ENCODE measurements around the gene TSC22D3.
"Not testable (repeated sequence)": the region's sequence is repeated elsewhere in the genome, so short reads cannot be mapped to it uniquely, and the experiment has no call there.

Gene TSC22D3

GRCh38 chrX:107712231-107713202, 63.1 kb downstream of the TSC22D3 start:
- DNase-seq (ENCODE audit: low read depth), result no peak

- no peak for DNase-seq (ENCODE audit: low read depth)
These were observed 63.9 kb downstream of the TSC22D3 start for GRCh38 chrX:107711521-107712181.

GRCh38 chrX:107710617-107711391, 64.8 kb downstream of the TSC22D3 start:
- DNase-seq (ENCODE audit: low read depth), result no peak

- no peak for DNase-seq (ENCODE audit: low read depth)
These were observed 66.3 kb downstream of the TSC22D3 start for GRCh38 chrX:107709266-107709806.

- no peak for DNase-seq (ENCODE audit: low read depth)
These were observed 66.8 kb downstream of the TSC22D3 start for GRCh38 chrX:107708762-107709161.

- no peak for DNase-seq (ENCODE audit: low read depth)
These were observed 67.7 kb downstream of the TSC22D3 start for GRCh38 chrX:107707866-107708265.

- no peak for DNase-seq (ENCODE audit: low read depth)
These were observed 69.3 kb downstream of the TSC22D3 start for GRCh38 chrX:107706309-107706708.

- DNase-seq (ENCODE audit: low read depth), result no peak
These were observed 71.0 kb downstream of the TSC22D3 start for GRCh38 chrX:107704587-107704986.

- DNase-seq (ENCODE audit: low read depth), result no peak
These were observed 71.4 kb downstream of the TSC22D3 start for GRCh38 chrX:107704181-107704580.

- no peak for DNase-seq (ENCODE audit: low read depth)
These were observed 74.0 kb downstream of the TSC22D3 start for GRCh38 chrX:107701493-107702121.

GRCh38 chrX:107700790-107701189, 74.8 kb downstream of the TSC22D3 start:
- no peak for DNase-seq (ENCODE audit: low read depth)

- DNase-seq (ENCODE audit: low read depth), result no peak
These were observed 75.2 kb downstream of the TSC22D3 start for GRCh38 chrX:107700317-107700774.

- no peak for DNase-seq (ENCODE audit: low read depth)
These were observed 76.0 kb downstream of the TSC22D3 start for GRCh38 chrX:107699616-107700015.

- no peak for DNase-seq (ENCODE audit: low read depth)
These were observed 84.6 kb downstream of the TSC22D3 start for GRCh38 chrX:107691024-107691448.

- no peak for DNase-seq (ENCODE audit: low read depth)
These were observed 88.1 kb downstream of the TSC22D3 start for GRCh38 chrX:107687445-107687844.

- no peak for DNase-seq (ENCODE audit: low read depth)
These were observed 88.8 kb downstream of the TSC22D3 start for GRCh38 chrX:107686792-107687191.

GRCh38 chrX:107686026-107686425, 89.6 kb downstream of the TSC22D3 start:
- DNase-seq (ENCODE audit: low read depth), result no peak

GRCh38 chrX:107685586-107685985, 90.0 kb downstream of the TSC22D3 start:
- not testable (repeated sequence) for DNase-seq (ENCODE audit: low read depth)

- peak; percentile 80 for DNase-seq (ENCODE audit: low read depth)
These were observed 90.6 kb downstream of the TSC22D3 start for GRCh38 chrX:107684956-107685385.

GRCh38 chrX:107683931-107684330, 91.7 kb downstream of the TSC22D3 start:
- no peak for DNase-seq (ENCODE audit: low read depth)

- DNase-seq (ENCODE audit: low read depth), result no peak
These were observed 92.3 kb downstream of the TSC22D3 start for GRCh38 chrX:107683124-107683895.
